Vagina (tissue), 2 donors: ENCODE results near the gene CNST. TPM values are rescaled to one million over a fixed set of nuclear protein-coding genes. Genes with fewer than 3 reads are reported as not detected.

Source experiments
- DNase-seq, 2 donors: peaks; one replicate each; pipeline ENCODE4 v3.0.0-alpha.2; 2017; ENCODE audit errors: extremely low spot score in 2 of 2
- H3K27ac ChIP-seq: fragments of 200-600 bp; sonication (generic); one replicate; pipeline ENCODE4 v1.5.1; 2019
- H3K27me3 ChIP-seq: fragments of 200-600 bp; sonication (generic); one replicate; pipeline ENCODE4 v1.5.1; 2019
- H3K36me3 ChIP-seq, 2 donors: fragments of 200-600 bp; sonication (generic); one replicate each; pipeline ENCODE4 v1.5.1; 2017 to 2019
- H3K4me1 ChIP-seq: fragments of 200-600 bp; sonication (generic); one replicate; pipeline ENCODE4 v1.5.1; 2019
- H3K4me3 ChIP-seq, 2 donors: fragments of 200-600 bp; sonication (generic); 1 replicate in 1 of 2; 2 replicates in 1 of 2; pipeline ENCODE4 v1.5.1; 2016 to 2019
- H3K9me3 ChIP-seq: fragments of 200-600 bp; sonication (generic); one replicate; pipeline ENCODE4 v1.5.1; 2019
- POLR2A ChIP-seq, 2 donors: fragments of 450-650 bp; IDR thresholded peaks; one replicate each; pipeline ENCODE4 v1.6.1; 2017; ENCODE audit warnings: antibody characterized with exemption in 2 of 2, mild to moderate bottlenecking in 2 of 2, moderate library complexity in 2 of 2
- POLR2AphosphoS5 ChIP-seq, 2 donors: sonication (generic); formaldehyde crosslinking; IDR thresholded peaks; one replicate each; pipeline ENCODE4 v1.9.0; 2017; ENCODE audit warnings: antibody characterized with exemption in 2 of 2, mild to moderate bottlenecking in 2 of 2, low read depth in 1 of 2; ENCODE audit not compliant: insufficient read depth in 1 of 2
- intact Hi-C: fragments of 100-400 bp; cut with DNase I; formaldehyde crosslinking; loops from one replicate; pipeline ENCODE4 v1.15.1; 2023
- total RNA-seq: library from RNA; depleted of rRNA; stranded (reverse); fragments of >200 nt; gene quantifications from one replicate; pipeline ENCODE4 v1.2.3, GENCODE V29; 2016
- TF ChIP-seq, protein P1 (sequence below), 3 experiments: fragments of 450-650 bp in 2 of 3; fragments of 200-600 bp in 1 of 3; sonication (generic) in 1 of 3; IDR thresholded peaks; one replicate each; pipeline ENCODE4 v1.5.1; 2017 to 2019; ENCODE audit warnings: antibody characterized with exemption in 3 of 3, mild to moderate bottlenecking in 2 of 3, moderate library complexity in 2 of 3

CNST gene
- total RNA-seq, 1 donor from 2014 or later, result 20.6 TPM

DNA sequence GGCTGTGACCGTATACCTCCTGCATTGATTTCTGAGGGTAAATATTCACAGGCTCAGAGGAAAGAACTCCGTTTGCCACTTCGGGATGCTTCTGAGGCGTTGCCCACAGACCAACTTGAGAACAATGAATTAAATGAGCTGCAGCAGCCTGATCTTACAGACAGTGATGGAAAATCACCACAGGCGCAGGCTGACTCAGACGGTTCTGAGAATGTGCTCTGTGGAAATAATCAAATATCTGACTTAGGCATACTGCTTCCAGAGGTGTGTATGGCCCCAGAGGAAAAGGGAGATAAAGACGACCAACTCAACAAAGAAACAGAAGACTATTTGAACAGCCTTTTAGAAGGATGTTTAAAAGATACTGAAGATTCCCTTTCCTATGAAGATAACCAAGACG lies 81.3 kb downstream of the CNST start:
- DNase-seq, result no peak
- peaks cover 0 to 37% of the 10 kb centered on the region in 2 donors for H3K36me3 ChIP-seq
- H3K27me3 ChIP-seq, result no peaks in the 10 kb centered on the region
- H3K4me3 ChIP-seq, result no peak overlapping the region
- peaks cover 9% of the 10 kb centered on the region for H3K4me1 ChIP-seq
- peak overlapping the region; percentile 20 for H3K27ac ChIP-seq
- TF ChIP-seq POLR2A (IDR thresholded peaks at IDR 0.05) (no peak), POLR2AphosphoS5 (IDR thresholded peaks at IDR 0.05; ENCODE audit: insufficient read depth in 1 of 2, low read depth in 1 of 2) (no peak)
- TF ChIP-seq, protein P1, sequence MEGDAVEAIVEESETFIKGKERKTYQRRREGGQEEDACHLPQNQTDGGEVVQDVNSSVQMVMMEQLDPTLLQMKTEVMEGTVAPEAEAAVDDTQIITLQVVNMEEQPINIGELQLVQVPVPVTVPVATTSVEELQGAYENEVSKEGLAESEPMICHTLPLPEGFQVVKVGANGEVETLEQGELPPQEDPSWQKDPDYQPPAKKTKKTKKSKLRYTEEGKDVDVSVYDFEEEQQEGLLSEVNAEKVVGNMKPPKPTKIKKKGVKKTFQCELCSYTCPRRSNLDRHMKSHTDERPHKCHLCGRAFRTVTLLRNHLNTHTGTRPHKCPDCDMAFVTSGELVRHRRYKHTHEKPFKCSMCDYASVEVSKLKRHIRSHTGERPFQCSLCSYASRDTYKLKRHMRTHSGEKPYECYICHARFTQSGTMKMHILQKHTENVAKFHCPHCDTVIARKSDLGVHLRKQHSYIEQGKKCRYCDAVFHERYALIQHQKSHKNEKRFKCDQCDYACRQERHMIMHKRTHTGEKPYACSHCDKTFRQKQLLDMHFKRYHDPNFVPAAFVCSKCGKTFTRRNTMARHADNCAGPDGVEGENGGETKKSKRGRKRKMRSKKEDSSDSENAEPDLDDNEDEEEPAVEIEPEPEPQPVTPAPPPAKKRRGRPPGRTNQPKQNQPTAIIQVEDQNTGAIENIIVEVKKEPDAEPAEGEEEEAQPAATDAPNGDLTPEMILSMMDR (IDR thresholded peaks at IDR 0.05), result no peak
- no peaks in the 10 kb centered on the region for H3K9me3 ChIP-seq
- intact Hi-C loops, result loop anchor here (5.0 kb wide), 2 partner anchors 35 to 50 kb away; no protein-coding TSS in a partner anchor

DNA sequence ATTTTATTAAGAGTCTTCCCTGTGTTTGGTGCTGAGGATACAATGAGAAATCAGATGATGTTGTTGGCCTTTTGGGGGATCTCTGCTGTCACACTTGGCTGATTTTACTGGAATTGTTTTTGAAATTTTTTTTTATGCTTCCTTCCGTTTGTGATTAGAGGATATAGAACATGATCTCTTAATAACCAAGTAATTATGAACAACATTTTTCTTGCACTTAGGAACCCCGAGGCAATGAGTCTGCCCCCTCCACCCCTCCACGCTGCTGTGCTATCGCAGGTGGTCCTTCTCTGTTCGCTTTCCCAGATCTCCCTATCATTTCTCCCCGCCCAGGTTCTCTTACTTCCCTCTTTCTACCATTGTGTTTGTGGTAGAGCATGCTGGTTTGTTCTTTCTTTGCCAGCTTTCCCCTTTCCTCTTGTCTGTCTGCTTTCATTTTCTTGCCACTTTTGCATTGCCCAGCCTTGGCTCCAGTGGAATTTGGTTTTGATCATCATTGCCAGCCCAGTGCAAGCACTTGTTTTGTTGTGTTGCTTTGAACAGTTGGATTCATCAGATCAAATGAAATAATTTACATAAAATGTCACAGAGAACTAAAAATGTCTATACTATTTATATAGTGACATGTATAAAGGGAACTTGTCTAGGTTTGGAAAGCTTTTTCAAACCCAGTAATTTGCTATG lies 84.9 kb downstream of the CNST start:
- Histone ChIP-seq H3K4me1 (peaks cover 9% of the 10 kb centered on the region), H3K27ac (no peak overlapping the region), H3K9me3 (no peaks in the 10 kb centered on the region), H3K36me3 (peaks cover 0 to 43% of the 10 kb centered on the region in 2 donors), H3K4me3 (no peak overlapping the region), H3K27me3 (no peaks in the 10 kb centered on the region)
- intact Hi-C loops, result no loop called here
- TF ChIP-seq POLR2AphosphoS5 (IDR thresholded peaks at IDR 0.05; ENCODE audit: insufficient read depth in 1 of 2, low read depth in 1 of 2) (no peak), POLR2A (IDR thresholded peaks at IDR 0.05) (no peak)
- TF ChIP-seq, protein P1 (IDR thresholded peaks at IDR 0.05), result no peak
- DNase-seq, result no peak

DNA sequence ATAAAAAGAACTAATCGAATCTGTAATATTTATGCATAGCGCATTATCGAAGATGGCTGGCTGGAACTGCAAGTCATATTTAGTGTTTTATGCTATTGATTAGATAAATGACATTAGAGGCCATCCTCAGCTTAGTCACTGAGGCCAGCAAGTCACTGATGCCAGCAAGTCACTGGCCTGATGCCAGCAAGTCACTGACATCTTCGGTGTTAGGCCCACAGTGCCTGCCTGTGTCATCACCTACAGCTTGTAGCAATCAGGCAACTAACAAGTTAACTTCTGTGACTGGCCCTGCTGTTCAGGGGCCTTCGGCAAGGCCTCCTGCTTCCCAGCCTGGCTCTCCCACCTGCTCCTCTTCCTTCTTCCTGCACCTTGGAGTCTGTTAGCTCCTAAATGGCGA lies 92.3 kb downstream of the CNST start:
- DNase-seq, result no peak
- Histone ChIP-seq H3K4me3 (no peak overlapping the region), H3K27me3 (no peaks in the 10 kb centered on the region), H3K36me3 (peaks cover 0 to 15% of the 10 kb centered on the region in 2 donors), H3K27ac (no peak overlapping the region), H3K4me1 (no peaks in the 10 kb centered on the region), H3K9me3 (no peaks in the 10 kb centered on the region)
- intact Hi-C loops, result no loop called here
- no peak for TF ChIP-seq POLR2AphosphoS5 (IDR thresholded peaks at IDR 0.05; ENCODE audit: insufficient read depth in 1 of 2, low read depth in 1 of 2)
- no peak for TF ChIP-seq POLR2A (IDR thresholded peaks at IDR 0.05)
- TF ChIP-seq, protein P1 (IDR thresholded peaks at IDR 0.05), result no peak

DNA sequence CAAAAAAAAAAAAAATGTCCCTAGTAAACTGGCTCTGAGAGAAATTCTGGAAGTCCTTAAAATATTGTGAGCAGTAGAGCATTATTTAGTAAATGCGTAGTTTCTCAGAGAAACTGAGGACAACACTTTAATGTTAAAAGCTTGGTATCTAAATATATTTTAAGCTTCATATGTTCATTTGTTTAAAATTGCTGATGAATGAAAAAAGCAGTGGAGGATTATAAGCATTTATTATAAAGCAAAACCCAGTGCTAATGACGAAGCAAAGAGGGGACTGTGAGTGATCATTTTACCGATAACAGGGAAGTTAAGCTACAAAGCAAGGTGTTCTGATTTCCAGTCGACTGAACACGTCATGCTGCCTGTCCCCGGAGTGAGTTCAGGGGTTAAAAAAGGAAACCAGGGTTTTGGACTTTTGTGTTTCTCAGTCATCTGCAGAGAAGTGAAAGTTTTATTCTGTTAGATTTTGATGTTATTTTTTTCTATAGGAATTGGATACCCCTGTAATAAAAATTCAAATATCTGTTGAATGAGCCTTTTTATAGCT lies 93.4 kb downstream of the CNST start:
- intact Hi-C loops, result no loop called here
- no peaks in the 10 kb centered on the region for H3K27me3 ChIP-seq
- peaks cover 0 to 7% of the 10 kb centered on the region in 2 donors for H3K36me3 ChIP-seq

More for the DNA sequence above, 93.4 kb downstream of the CNST start:
- no peak overlapping the region for H3K27ac ChIP-seq
- TF ChIP-seq POLR2AphosphoS5 (IDR thresholded peaks at IDR 0.05; ENCODE audit: insufficient read depth in 1 of 2, low read depth in 1 of 2) (no peak), POLR2A (IDR thresholded peaks at IDR 0.05) (no peak)
- TF ChIP-seq, protein P1 (IDR thresholded peaks at IDR 0.05), result no peak
- no peak overlapping the region for H3K4me3 ChIP-seq
- H3K4me1 ChIP-seq, result no peaks in the 10 kb centered on the region
- no peaks in the 10 kb centered on the region for H3K9me3 ChIP-seq
- no peak for DNase-seq
